Measurements from ENCODE around the gene PACSIN3. TPM values are rescaled to one million over a fixed set of nuclear protein-coding genes. Genes with fewer than 3 reads are reported as not detected.

Gene PACSIN3
- total RNA-seq, 4 donors from 2014 or later = 1.2 to 13.9 (median 9.8) TPM

GRCh38 chr11:47154616-47155570, 31.3 kb downstream of the PACSIN3 start:
- Histone ChIP-seq H3K9me3 (no peaks in the 10 kb centered on the region), H3K27me3 (no peaks in the 10 kb centered on the region), H3K36me3 (no peaks in the 10 kb centered on the region), H3K4me1 (peaks cover 3 to 21% (median 15%) of the 10 kb centered on the region in 4 donors), H3K27ac (peak overlapping the region in 1 of 4 donors; percentile 52), H3K4me3 (no peak overlapping the region)
- WGBS, 2 donors (ENCODE audit: low coverage in 1 of 2) = 79 to 85% methylated on average over 5 to 18 of the region's 18 CpGs
- DNase-seq = no peak
- in situ Hi-C loops (cut with MboI; ENCODE audit: low pct_ligation_motif_present in 1 of 4, low pct_unique_long_range_greater_than_20kb in 1 of 4, low sequenced_read_pairs in 3 of 4) = loop anchor here in 3 of 4 donors (5.0 to 10.0 kb wide), 3 partner anchors 240 to 270 kb away; partner anchors contain the start of gene LRP4 (in 1 of the 3)
- no peak for TF ChIP-seq EP300 (IDR thresholded peaks at IDR 0.05; ENCODE audit: low read depth)
- no peak for TF ChIP-seq POLR2AphosphoS5 (IDR thresholded peaks at IDR 0.05)
- TF ChIP-seq POLR2A (IDR thresholded peaks at IDR 0.05) = no peak
- no peak for TF ChIP-seq CTCF (IDR thresholded peaks at IDR 0.05)
- intact Hi-C loops (cut with DNase I; ENCODE audit: low total_unique reads) = loop anchor here (2.0 kb wide), 1 partner anchor 266 kb away; no protein-coding TSS in a partner anchor

GRCh38 chr11:47152953-47153950, 33.0 kb downstream of the PACSIN3 start:
- H3K36me3 ChIP-seq = no peaks in the 10 kb centered on the region
- peak overlapping the region in 3 of 4 donors; percentile 34 to 56 (median 52) for H3K27ac ChIP-seq
- TF ChIP-seq EP300 (IDR thresholded peaks at IDR 0.05; ENCODE audit: low read depth) (no peak), POLR2AphosphoS5 (IDR thresholded peaks at IDR 0.05) (peak in 2 of 3 donors; percentile 20 to 30), POLR2A (IDR thresholded peaks at IDR 0.05) (no peak), CTCF (IDR thresholded peaks at IDR 0.05) (peak; percentile 92 to 98 (median 96))
- H3K27me3 ChIP-seq = no peaks in the 10 kb centered on the region
- H3K4me1 ChIP-seq = peaks cover 3 to 37% (median 22%) of the 10 kb centered on the region in 4 donors
- peak; percentile 87 for DNase-seq
- WGBS, 2 donors (ENCODE audit: low coverage in 1 of 2) = 36 to 53% methylated on average over 3 to 11 of the region's 11 CpGs
- H3K9me3 ChIP-seq = no peaks in the 10 kb centered on the region
- in situ Hi-C loops (cut with MboI; ENCODE audit: low pct_ligation_motif_present in 1 of 4, low pct_unique_long_range_greater_than_20kb in 1 of 4, low sequenced_read_pairs in 3 of 4) (loop anchor here in 3 of 4 donors (5.0 to 10.0 kb wide), 3 partner anchors 238 to 268 kb away; partner anchors contain the start of gene LRP4 (in 1 of the 3)), intact Hi-C loops (cut with DNase I; ENCODE audit: low total_unique reads) (no loop called here)
- no peak overlapping the region for H3K4me3 ChIP-seq

- H3K9me3 ChIP-seq = no peaks in the 10 kb centered on the region
- H3K27ac ChIP-seq = peak overlapping the region in 3 of 4 donors; percentile 34 to 56 (median 52)
- no peaks in the 10 kb centered on the region for H3K36me3 ChIP-seq
- 66% methylated on average over 16 of the region's 16 CpGs; no CpG with 5 or more reads in 1 of the 2 donors for WGBS, 2 donors (ENCODE audit: low coverage in 1 of 2)
- TF ChIP-seq POLR2A (IDR thresholded peaks at IDR 0.05) (no peak), EP300 (IDR thresholded peaks at IDR 0.05; ENCODE audit: low read depth) (no peak), CTCF (IDR thresholded peaks at IDR 0.05) (no peak), POLR2AphosphoS5 (IDR thresholded peaks at IDR 0.05) (no peak)
- intact Hi-C loops (cut with DNase I; ENCODE audit: low total_unique reads) (no loop called here), in situ Hi-C loops (cut with MboI; ENCODE audit: low pct_ligation_motif_present in 1 of 4, low pct_unique_long_range_greater_than_20kb in 1 of 4, low sequenced_read_pairs in 3 of 4) (loop anchor here in 3 of 4 donors (5.0 to 10.0 kb wide), 3 partner anchors 238 to 268 kb away; partner anchors contain the start of gene LRP4 (in 1 of the 3))
- no peak for DNase-seq
- H3K4me3 ChIP-seq = no peak overlapping the region
- no peaks in the 10 kb centered on the region for H3K27me3 ChIP-seq
- H3K4me1 ChIP-seq = peaks cover 3 to 37% (median 22%) of the 10 kb centered on the region in 4 donors
Measured at GRCh38 chr11:47152126-47152952, 33.9 kb downstream of the PACSIN3 start.

All from transverse colon (tissue), 4 donors.